GM12891 (cell line): ENCODE measurements around the gene SLC8A2.

Source experiments
- POLR2A ChIP-seq: IDR thresholded peaks from 2 replicates; pipeline ENCODE4 v1.6.1; 2011; ENCODE audit warnings: low read depth, low read length, control low read depth
- POLR2AphosphoS5 ChIP-seq: IDR thresholded peaks from 2 replicates; pipeline ENCODE4 v1.6.1; 2011; ENCODE audit warnings: low read depth, low read length, control low read depth
- TAF1 ChIP-seq: IDR thresholded peaks from 2 replicates; pipeline ENCODE4 v1.6.1; 2011; ENCODE audit warnings: low read depth, low read length, control low read depth

DNA sequence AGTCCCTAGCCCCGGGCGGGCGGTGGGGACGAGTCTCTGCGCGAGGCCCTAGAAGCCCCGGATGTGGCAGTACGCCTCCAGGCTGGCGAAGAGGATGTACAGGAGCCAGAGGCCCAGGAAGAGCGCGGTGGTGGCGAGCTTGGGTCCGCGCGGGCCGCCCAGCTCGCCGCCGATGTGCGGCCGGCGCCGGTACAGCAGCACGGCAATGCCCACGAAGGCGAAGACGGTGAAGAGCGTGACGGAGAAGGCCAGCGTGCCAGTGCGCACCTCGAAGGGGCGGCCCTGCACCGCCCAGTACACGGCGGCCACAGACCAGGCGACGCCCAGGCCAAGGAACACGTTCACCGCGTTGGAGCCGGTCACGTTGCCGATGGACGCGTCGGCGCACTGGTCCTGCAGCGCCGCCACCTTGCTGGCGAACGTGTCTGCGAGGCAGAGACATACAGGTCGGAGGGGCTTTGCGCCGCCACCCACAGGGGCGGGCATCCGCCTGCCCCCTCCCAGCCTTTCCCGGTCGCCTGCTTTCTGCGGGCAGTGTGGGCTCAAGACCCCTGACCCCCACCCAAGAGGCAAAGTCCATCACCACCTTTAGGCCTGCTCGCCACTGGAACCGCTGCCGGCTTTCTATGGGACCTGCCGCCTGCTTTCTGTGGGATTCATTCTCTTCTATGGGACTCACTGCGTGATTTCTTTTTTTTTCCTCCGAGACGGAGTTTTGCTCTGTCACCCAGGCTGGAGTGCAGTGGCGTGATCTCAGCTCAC is 41.5 kb downstream of the SLC8A2 start:
- no peak for TF ChIP-seq POLR2A
- TF ChIP-seq POLR2AphosphoS5: no peak
- TF ChIP-seq TAF1: no peak
